SK-N-MC (cell line): ENCODE measurements around the gene ADGRE1.

ENCODE experiments used
- DNase-seq: peaks from one replicate; pipeline ENCODE4 v3.0.0-alpha.2; 2011; ENCODE audit warnings: low read depth, low spot score
- H3K27ac ChIP-seq: fragments of 200-600 bp; sonication (generic); 2 replicates; pipeline ENCODE4 v1.5.1; 2016; ENCODE audit warnings: mixed run types
- H3K36me3 ChIP-seq: fragments of 200-600 bp; sonication (generic); 2 replicates; pipeline ENCODE4 v1.6.1; 2017; ENCODE audit warnings: antibody characterized with exemption, low read length, mixed read lengths; ENCODE audit not compliant: insufficient read depth
- H3K4me3 ChIP-seq: fragments of 200-600 bp; sonication (generic); 2 replicates; pipeline ENCODE4 v1.5.1; 2016
- H3K9ac ChIP-seq: fragments of 200-600 bp; sonication (generic); 2 replicates; pipeline ENCODE4 v1.8.0; 2017; ENCODE audit warnings: mixed run types, mixed read lengths; ENCODE audit not compliant: insufficient read length
- H3K9me3 ChIP-seq: fragments of 200-600 bp; sonication (generic); 2 replicates; pipeline ENCODE4 v1.6.1; 2017; ENCODE audit warnings: low read depth, mild to moderate bottlenecking, antibody characterized with exemption, low read length, moderate library complexity, mixed read lengths
- EZH2 ChIP-seq: fragments of 200-600 bp; sonication (generic); IDR thresholded peaks from one replicate; pipeline ENCODE4 v1.6.1; 2017; ENCODE audit warnings: antibody characterized with exemption
- FOXP2 ChIP-seq: optimal IDR thresholded peaks from 2 replicates; pipeline ENCODE3; 2011; ENCODE audit warnings: mild to moderate bottlenecking, moderate library complexity; ENCODE audit not compliant: insufficient read depth; ENCODE audit errors: extremely low read length, control extremely low read depth
- POLR2AphosphoS5 ChIP-seq: IDR thresholded peaks from 2 replicates; pipeline ENCODE4 v1.6.1; 2012; ENCODE audit warnings: mild to moderate bottlenecking, low read depth, low read length, borderline replicate concordance

Gene ADGRE1, protein sequence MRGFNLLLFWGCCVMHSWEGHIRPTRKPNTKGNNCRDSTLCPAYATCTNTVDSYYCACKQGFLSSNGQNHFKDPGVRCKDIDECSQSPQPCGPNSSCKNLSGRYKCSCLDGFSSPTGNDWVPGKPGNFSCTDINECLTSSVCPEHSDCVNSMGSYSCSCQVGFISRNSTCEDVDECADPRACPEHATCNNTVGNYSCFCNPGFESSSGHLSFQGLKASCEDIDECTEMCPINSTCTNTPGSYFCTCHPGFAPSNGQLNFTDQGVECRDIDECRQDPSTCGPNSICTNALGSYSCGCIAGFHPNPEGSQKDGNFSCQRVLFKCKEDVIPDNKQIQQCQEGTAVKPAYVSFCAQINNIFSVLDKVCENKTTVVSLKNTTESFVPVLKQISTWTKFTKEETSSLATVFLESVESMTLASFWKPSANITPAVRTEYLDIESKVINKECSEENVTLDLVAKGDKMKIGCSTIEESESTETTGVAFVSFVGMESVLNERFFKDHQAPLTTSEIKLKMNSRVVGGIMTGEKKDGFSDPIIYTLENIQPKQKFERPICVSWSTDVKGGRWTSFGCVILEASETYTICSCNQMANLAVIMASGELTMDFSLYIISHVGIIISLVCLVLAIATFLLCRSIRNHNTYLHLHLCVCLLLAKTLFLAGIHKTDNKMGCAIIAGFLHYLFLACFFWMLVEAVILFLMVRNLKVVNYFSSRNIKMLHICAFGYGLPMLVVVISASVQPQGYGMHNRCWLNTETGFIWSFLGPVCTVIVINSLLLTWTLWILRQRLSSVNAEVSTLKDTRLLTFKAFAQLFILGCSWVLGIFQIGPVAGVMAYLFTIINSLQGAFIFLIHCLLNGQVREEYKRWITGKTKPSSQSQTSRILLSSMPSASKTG

DNA sequence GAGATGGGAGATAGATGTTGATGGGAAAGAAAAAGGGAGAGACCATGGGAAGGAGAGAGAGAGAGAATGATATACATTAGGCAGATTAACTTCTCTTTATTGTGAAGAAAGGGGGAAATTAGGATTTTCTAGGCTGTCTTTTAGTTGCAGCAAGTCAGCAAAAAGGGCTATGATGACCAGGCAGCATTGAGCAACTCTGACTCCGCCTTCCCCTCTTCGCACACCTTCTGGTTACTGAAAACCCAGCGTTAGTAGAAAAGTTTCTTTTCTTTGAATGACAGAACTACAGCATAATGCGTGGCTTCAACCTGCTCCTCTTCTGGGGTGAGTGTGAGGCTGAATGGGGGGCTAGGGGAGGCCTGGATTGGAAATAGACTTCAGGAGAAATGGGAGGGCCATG is at the start of gene ADGRE1:
Gene ADGRE1 (plus strand): TSS at position 264 of the 400 bp plus-strand sequence. CDS start 30 bp downstream, at position 294.
- H3K9me3 ChIP-seq = no peaks in the 10 kb centered on the region
- DNase-seq = no peak
- H3K9ac ChIP-seq = no peak within 1 kb of the TSS
- TF ChIP-seq POLR2AphosphoS5 (no peak), FOXP2 (no peak), EZH2 (no peak)
- no peak within 1 kb of the TSS for H3K4me3 ChIP-seq
- H3K27ac ChIP-seq = no peak within 1 kb of the TSS
- H3K36me3 ChIP-seq = no peaks in the 10 kb centered on the region

DNA sequence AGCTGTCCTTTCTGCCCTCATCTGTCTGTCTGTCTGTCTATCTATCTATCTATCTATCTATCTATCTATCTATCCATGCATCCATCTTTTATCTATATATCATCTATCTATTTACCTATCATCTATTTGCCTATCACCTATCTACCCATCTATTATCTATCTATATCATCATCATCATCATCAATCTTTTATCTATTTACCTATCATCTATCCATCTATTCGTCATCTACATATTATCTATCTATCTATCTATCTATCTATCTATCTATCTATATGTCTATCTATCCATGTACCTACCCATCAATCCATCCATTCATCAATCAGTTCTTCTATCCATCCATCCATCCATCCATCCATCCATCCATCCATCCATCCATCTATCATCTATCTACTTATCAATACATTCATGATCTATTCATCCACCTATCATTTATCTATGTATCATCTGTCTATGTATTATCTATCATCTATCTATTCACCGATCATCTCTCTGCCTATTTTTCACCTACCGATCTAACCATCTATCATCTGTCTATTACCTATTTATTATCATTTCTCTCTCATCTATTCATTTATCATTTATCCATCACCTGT is 49.2 kb upstream of the ADGRE1 start:
- Histone ChIP-seq H3K9me3 (no peaks in the 10 kb centered on the region), H3K4me3 (no peak overlapping the region), H3K27ac (no peak overlapping the region), H3K9ac (no peak overlapping the region), H3K36me3 (no peaks in the 10 kb centered on the region)
- DNase-seq = no peak
- TF ChIP-seq POLR2AphosphoS5 (no peak), EZH2 (no peak), FOXP2 (no peak)

DNA sequence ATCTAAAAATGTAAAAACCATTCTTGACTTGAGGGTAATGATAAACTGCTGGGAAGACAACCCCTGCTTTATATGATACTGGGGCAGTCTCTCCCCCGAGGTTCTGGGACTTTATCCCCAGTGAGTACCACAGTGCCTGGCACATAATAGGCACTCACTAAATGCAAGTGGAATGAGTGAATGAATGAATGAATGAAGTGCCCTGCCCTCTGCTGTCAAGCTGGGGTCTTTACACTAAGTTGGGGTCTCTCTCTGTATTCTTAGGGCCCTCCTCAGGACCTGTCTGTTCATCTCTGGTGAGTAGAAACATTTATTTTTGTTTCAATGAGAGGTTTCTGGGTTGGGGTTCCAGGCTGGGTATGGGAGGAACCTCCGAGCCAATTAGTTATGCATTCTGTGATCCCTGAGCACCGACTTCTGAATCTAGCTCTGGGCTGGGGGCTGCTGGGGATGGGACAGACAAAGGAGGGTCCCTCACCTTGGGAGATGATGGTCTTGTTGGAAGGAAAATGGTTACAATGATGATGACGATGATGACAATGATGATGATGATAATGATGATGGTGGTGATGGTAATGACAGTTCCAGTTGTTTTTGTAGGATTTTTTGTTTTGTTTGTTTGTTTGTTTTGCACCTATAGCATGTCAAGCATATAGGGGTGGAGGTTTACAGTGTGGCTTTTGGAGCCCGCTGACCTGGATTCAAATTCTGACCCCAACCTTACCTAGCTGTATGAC is 44.3 kb upstream of the ADGRE1 start:
- Histone ChIP-seq H3K9me3 (no peaks in the 10 kb centered on the region), H3K9ac (no peak overlapping the region), H3K36me3 (no peaks in the 10 kb centered on the region), H3K4me3 (no peak overlapping the region), H3K27ac (no peak overlapping the region)
- TF ChIP-seq EZH2 (no peak), POLR2AphosphoS5 (no peak), FOXP2 (no peak)
- no peak for DNase-seq

DNA sequence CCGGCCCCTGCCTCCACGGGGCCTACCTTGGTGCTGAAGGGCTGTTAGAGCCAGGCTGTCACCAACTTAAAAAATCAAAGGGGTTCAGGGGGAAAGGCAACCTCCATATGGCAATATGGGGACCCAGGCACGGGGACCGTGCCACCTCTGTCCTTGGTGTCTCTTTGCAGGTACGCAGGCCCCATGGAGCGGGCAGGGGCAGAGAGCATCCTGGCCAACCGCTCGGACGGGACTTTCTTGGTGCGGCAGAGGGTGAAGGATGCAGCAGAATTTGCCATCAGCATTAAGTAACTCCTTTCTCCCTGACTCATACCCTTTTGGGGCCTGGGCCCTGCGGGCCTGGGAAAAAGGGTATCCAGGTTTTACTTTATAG is 39.6 kb upstream of the ADGRE1 start:
- no peak for TF ChIP-seq POLR2AphosphoS5
- no peak for TF ChIP-seq FOXP2
- TF ChIP-seq EZH2 = no peak
- no peak overlapping the region for H3K27ac ChIP-seq
- no peaks in the 10 kb centered on the region for H3K36me3 ChIP-seq
- H3K4me3 ChIP-seq = no peak overlapping the region
- DNase-seq = no peak
- H3K9ac ChIP-seq = no peak overlapping the region
- no peaks in the 10 kb centered on the region for H3K9me3 ChIP-seq

DNA sequence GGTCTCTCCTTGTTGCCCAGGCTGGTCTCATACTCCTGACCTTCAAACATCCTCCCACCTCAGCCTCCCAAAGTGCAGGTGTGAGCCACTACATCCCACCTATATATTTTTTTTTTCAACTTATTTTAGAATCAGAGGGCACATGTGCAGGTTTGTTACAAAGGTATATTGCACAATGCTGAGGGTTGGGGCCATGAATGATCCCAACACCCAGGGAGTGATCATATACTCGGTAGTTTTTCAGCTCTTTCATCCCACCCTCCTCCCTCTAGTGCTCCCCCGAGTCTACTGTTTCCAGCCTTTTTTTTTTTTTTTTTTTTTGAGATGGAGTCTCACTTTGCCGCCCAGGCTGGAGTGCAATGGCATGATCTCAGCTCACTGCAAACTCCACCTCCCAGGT is 38.4 kb upstream of the ADGRE1 start:
- H3K27ac ChIP-seq = no peak overlapping the region
- no peak overlapping the region for H3K9ac ChIP-seq
- no peaks in the 10 kb centered on the region for H3K36me3 ChIP-seq
- H3K9me3 ChIP-seq = no peaks in the 10 kb centered on the region
- DNase-seq = no peak
- no peak overlapping the region for H3K4me3 ChIP-seq
- TF ChIP-seq FOXP2 (no peak), EZH2 (no peak), POLR2AphosphoS5 (no peak)

DNA sequence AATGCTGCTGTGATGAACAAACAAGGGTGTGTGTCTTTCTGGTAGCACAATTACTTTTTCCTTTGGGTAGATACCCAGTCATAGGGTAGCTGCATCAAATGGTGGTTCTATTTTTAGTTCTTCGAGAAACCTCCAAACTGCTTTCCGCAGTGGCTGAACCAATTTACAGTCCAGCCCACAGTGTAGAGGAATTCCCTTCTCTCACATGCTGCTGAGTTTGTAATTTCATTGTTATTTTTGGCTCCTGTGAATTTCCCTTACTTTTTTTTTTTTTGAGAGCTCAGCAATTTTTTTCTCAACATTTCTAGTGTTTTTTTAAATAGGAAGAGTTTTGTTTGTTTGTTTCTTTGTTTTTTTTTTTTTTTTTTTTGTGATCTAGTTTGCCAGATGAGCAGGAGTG is 37.5 kb upstream of the ADGRE1 start:
- H3K9me3 ChIP-seq = no peaks in the 10 kb centered on the region
- no peak overlapping the region for H3K4me3 ChIP-seq
- no peak overlapping the region for H3K27ac ChIP-seq
- TF ChIP-seq EZH2 (no peak), FOXP2 (no peak), POLR2AphosphoS5 (no peak)
- no peaks in the 10 kb centered on the region for H3K36me3 ChIP-seq
- no peak overlapping the region for H3K9ac ChIP-seq
- DNase-seq = no peak

DNA sequence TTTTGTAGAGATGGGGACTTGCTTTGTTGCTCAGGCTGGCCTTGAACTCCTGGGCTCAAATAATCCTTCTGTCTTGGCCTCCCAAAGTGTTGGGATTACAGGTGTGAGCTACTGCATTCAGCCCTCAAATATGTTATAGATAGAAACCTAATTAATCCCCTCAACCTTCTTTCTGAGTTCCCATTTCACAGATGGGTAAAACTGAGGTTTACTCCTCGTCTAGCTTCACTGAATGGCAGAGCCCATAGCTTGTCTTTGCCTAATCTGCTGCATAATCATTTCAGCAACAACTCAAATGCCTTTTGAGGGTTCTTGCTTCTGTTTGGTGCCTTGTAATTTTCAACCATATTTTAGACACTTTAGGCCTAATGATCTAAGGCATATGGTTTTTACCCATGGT is 36.0 kb upstream of the ADGRE1 start:
- TF ChIP-seq FOXP2 (no peak), EZH2 (no peak)
- no peak for DNase-seq
- no peak overlapping the region for H3K27ac ChIP-seq
- H3K36me3 ChIP-seq = no peaks in the 10 kb centered on the region
- no peak overlapping the region for H3K4me3 ChIP-seq
- H3K9me3 ChIP-seq = no peaks in the 10 kb centered on the region
- H3K9ac ChIP-seq = no peak overlapping the region

DNA sequence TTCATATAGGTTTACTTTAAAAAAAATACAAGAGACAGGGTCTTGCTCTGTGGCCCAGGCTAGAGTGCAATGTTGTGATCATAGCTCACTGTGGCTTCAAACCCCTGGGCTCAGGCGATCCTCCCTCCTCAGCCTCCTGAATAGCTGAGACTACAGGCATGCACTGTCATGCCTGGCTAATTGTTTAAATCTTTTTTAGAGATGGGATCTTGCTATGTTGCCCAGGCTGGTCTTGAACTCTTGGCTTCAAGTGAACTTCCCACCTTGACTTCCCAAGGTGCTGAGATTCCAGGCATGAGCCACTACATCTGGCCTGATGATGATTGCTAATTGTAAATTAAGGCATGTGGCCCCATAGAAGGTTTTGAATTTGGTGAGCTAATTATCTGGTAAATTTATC is 35.4 kb upstream of the ADGRE1 start:
- Histone ChIP-seq H3K9me3 (no peaks in the 10 kb centered on the region), H3K9ac (no peak overlapping the region), H3K27ac (no peak overlapping the region), H3K4me3 (no peak overlapping the region), H3K36me3 (no peaks in the 10 kb centered on the region)
- TF ChIP-seq FOXP2 = no peak
- TF ChIP-seq EZH2 = no peak
- TF ChIP-seq POLR2AphosphoS5 = no peak
- DNase-seq = no peak
